DMS 273 (cell line): ENCODE data around the gene FLNA.
A peak's percentile ranks its signal among the peaks of the same experiment; 100 is the strongest.
"Not testable (repeated sequence)": the region's sequence is repeated elsewhere in the genome, so short reads cannot be mapped to it uniquely, and the experiment has no call there.

Experiments used
- DNase-seq: peaks from one replicate; lab custom pipeline; 2025; ENCODE audit not compliant: unreplicated experiment; lab: John Stamatoyannopoulos, UW

FLNA gene, protein sequence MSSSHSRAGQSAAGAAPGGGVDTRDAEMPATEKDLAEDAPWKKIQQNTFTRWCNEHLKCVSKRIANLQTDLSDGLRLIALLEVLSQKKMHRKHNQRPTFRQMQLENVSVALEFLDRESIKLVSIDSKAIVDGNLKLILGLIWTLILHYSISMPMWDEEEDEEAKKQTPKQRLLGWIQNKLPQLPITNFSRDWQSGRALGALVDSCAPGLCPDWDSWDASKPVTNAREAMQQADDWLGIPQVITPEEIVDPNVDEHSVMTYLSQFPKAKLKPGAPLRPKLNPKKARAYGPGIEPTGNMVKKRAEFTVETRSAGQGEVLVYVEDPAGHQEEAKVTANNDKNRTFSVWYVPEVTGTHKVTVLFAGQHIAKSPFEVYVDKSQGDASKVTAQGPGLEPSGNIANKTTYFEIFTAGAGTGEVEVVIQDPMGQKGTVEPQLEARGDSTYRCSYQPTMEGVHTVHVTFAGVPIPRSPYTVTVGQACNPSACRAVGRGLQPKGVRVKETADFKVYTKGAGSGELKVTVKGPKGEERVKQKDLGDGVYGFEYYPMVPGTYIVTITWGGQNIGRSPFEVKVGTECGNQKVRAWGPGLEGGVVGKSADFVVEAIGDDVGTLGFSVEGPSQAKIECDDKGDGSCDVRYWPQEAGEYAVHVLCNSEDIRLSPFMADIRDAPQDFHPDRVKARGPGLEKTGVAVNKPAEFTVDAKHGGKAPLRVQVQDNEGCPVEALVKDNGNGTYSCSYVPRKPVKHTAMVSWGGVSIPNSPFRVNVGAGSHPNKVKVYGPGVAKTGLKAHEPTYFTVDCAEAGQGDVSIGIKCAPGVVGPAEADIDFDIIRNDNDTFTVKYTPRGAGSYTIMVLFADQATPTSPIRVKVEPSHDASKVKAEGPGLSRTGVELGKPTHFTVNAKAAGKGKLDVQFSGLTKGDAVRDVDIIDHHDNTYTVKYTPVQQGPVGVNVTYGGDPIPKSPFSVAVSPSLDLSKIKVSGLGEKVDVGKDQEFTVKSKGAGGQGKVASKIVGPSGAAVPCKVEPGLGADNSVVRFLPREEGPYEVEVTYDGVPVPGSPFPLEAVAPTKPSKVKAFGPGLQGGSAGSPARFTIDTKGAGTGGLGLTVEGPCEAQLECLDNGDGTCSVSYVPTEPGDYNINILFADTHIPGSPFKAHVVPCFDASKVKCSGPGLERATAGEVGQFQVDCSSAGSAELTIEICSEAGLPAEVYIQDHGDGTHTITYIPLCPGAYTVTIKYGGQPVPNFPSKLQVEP (N-terminal part only)

DNA sequence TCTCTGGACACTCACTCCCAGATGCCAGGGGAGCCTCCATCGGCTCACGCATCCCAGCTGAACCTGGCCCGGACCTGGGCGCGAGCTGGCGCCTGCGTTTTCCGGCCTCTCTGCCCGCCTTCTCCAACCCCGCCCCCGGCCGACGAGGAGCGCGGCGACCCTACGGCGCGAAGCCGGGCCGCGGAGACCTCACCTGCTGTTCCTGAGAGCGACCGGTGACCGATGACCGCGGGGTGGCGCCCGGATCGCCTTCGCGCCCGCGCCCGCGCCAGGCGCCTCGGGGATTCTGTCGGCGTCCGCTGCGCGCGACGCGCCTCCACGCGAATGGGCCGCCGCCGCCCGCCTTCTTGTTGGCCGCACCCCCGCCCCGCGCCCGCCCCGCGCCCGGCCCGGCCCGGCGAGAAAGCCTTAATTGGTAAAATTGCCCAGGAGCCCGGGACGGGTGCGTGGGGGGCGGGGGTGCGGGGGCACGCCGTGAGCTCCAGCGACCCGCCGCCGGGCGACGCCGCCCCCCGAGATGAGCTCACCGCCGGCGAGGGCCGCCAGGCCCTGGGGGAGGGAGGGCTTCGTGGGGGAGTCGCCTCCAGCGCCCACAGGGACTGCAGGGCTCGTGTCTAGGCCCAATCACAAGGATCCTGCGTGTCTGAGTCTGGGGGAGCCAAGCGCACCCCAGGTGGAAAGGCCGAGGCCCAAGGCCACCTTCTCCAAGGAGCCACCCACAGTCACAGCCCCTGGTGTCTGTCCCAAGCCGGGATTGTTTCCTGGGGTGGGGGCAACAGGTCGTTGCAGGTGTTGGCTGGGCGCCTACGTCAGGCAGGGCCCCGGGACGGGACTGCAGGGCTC, at the start of gene FLNA:
TSS of gene FLNA (minus strand) at position 322 of the 843 bp plus-strand sequence. CDS start 3,389 bp downstream, outside the sequence.
- DNase-seq: peak; percentile 69

DNA sequence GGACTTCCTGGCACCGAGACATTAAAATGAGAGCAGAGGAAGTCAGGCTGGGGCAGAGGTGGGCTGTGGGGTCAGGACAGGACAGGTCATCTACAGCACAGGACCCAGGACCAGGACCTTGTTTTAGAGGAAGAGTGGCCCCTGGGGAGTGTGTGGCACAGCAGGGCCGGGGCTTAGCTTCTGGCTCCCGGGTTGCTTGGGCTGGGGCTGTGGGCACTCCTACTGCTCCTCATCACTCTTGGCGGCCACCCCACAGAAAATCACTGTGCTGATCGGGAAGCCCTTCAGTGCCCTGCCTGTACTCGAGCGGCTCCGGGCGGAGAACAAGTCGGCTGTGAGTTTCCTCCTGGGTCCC, 45.9 kb upstream of the FLNA start:
- DNase-seq: no peak

DNA sequence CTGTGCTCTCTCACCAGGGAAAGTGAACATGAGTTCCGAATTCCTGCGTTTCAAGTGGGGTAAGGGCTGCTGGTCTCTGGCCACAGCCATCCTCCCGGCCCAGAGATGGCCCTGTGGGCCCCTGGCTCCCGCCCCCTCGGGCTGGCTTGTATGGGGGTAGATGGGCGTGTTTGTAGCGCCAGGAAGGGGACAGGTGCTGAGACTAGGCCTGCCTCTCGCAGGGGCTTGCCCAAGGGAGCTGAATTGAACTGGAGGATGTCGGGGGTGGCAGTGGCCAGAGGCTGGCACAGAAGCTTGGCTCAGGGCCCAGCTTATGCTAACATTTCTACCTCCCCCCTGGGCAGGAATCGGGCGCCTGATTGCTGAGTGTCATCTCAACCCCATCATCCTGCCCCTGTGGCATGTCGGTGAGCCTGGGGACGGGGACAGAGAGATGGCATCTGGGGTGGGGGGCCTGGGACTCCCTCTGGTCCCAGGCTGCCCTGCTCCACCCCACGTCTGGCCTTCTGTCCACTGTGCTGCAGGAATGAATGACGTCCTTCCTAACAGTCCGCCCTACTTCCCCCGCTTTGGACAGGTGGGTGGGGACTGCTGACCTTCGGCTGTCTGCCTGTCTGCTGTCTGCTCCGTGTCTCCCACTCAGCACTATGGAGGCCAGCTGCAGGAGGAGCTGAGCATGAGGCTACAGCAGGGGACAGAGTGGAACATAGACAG, 45.4 kb upstream of the FLNA start:
- DNase-seq: no peak

DNA sequence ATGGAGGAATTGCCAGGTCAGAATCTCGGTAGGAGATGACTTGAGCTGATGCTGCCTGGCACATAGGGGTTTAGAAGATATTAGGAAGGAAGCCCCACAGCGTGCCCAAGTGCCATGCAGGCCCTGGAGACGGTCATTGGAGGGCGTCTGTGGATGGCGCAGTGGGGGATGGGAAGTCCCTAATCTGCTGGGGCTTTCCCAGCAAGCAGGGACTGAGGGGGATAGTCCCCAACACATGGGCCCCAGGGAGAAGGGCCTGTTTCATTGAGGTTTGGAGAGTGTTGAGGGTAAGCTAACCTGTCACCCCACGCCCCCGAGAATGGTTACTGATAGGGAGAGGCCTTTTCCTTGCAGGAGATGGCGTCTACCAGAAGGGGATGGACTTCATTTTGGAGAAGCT, 44.8 kb upstream of the FLNA start:
- no peak for DNase-seq

DNA sequence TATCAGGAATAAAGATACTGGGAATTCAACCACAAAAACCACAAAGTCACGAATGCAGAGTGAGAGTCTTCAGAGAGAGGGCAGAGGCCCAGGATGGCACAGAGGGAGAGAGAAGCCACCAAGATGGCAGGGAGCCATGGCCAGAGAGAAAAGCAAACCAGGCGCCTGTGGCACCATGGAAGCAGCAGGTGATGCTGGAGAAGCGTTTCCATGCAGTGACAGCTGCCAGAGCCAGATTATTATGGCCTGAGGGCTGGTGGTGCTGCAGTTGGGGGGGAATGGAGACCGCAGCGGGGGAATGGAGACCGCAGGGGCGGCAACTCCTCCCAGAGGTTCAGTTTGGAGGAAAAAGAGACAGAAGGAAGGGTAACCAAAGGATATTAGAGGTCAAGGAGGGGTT, 42.7 kb upstream of the FLNA start:
- no peak for DNase-seq

DNA sequence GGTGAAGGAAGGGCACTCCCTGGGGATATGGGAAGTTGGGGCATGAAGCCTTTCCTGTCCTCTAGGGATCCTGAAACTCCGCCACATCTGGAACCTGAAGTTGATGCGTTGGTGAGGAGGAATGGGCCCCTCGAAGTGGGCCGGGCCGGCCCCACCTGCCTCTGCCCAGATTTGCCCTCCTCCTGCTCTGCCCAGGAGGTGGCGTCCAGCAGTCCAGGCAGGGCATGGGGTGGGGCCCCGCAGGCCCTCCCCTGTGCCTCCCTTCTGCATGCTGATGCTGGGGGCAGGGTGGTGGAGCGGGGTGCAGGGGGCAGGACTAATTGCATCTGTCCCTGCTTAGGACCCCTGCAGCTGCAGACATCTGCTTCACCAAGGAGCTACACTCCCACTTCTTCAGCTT, 38.7 kb upstream of the FLNA start:
- DNase-seq: no peak

DNA sequence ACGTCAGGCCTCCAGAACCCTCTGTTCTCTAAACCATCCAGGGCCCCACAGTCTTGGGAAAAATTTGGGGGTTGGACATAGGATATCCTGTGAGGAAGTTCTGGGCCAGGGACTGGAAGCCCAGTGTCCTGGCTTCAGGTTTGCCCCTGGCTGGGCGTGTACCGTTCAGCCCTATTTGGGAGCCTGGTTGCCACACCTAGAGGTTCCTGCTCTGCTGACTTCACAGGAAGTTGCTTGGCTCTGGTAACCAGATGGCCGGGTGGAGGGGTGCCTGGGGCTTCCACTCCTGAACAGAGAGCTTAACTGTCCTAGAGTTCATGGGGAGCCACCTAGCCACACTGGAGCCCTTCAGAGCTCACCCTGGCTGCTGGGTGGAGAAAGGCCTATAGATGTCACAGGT, 38.0 kb upstream of the FLNA start:
- no peak for DNase-seq

DNA sequence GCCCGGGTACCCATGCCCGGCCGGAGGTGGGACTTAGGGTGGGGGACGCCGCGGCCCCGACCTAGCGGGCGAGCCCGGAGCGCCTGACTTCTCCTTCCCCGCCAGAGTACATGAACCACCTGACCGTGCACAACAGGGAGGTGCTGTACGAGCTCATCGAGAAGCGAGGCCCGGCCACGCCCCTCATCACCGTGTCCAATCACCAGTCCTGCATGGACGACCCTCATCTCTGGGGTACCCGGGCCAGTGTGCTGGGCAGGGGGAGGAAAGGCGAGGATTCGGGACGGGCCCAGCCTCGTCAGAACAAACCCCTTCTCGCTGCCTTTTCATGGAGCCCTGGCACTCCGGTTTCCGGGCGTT, 37.5 kb upstream of the FLNA start:
- peak; percentile 74 for DNase-seq

DNA sequence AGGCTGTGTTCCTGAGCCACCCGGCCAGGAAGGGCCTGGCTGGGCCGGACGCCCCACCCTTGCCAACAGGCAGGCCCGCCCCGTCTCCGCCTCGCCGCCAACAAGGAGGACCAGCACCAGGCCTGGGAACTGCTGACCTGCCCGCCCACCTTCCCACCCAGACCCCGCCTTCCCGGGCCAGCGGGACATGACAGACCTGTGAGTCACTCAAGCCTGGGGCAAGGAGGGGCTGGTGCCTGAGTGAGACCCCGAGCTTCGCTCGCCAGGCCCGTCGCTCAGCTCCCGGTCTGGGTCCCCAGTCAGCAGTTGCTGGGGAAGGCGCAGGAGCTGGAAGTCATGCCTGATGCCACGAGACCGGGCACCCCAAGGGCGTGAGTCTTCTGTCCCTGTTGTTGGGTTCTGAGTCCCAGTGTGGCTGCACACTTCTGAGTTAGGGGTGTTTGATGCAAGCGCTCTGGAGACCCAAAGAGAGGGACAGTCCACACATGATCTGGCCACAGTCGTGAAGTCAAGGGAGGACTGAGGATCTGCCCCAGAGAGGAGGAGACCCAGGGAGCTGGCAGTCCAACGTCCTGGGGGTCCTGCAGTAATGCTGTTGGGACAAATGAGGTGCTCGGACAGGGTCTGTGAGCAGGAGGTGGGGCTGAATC, 34.9 kb upstream of the FLNA start, which contains the start of gene DNASE1L1:
TSS of gene DNASE1L1 (minus strand) at position 33 of the 650 bp plus-strand sequence. CDS start 3,686 bp downstream, outside the sequence.
- no peak for DNase-seq

DNA sequence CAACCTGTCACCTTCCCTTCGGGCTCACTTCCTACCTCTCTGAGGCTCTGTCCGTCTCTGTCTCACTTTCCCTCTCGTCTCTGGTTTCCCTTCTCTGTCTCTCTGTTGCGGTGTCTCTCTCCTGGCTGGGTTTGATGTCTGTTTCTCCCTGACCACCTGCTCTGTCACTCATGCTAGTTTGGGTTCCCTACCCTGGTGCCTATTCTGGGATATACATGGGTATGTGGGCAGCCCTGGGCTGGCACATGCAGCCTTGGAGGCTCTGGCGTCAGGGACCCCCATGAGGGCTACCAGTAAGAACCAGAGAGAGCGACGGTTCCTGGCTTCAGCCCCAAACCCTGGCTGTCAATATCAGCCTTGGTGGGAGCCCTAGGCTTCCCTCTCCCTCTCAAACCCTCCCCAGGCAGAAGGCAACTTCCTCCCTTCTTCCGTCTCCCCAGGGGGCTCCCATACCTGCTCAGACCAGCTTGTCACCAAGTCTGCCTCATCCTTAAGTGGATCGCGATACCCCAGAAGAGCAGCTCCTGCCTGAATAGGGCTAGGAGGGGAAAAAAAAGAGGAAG, 34.3 kb upstream of the FLNA start:
- DNase-seq: no peak

DNA sequence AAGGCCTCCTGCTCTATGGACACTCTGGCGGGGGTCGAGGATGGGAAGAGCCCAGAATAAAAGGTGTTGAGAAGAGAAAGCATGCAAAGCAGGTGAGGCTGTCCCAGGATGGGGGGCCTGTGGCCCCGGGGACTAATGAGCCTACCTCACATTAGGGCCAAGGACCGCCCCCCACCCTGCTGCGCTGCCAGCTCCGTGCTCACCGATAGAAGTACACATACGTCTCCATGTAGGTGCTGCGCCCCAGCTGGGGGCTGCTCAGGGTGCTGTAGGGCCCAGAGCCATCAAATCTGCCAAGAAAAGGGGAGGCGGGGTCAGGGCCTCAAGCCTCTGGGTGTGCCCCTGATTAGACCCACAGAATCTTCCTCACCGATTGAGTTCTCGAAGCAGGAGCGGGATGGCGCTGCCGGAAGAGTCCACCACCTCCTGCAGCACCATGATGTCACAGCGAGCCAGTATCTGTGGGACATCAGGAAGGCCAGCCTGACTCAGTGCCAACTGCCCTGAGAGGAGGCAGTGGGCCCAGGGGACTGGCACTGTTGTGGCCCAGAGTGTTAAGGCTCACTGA, 30.3 kb upstream of the FLNA start:
- DNase-seq: no peak

DNA sequence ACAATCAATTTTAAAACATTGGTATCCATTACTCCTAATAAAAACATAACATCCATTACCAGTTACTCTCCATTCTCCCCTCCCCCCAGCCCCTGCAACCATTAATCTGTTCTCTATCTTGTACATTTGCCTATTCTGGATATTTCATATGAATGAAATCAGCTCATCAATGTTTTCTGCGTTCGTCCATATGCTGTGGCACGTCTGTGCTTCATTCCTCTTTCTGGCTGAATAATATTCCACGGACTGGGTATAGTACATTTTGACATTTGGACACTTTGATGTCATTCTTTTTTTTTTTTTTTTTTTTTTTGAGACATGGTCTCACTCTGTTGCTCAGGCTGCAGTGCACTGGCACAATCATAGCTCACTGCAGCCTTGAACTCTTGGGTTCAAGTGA, 29.4 kb upstream of the FLNA start:
- DNase-seq: no peak

DNA sequence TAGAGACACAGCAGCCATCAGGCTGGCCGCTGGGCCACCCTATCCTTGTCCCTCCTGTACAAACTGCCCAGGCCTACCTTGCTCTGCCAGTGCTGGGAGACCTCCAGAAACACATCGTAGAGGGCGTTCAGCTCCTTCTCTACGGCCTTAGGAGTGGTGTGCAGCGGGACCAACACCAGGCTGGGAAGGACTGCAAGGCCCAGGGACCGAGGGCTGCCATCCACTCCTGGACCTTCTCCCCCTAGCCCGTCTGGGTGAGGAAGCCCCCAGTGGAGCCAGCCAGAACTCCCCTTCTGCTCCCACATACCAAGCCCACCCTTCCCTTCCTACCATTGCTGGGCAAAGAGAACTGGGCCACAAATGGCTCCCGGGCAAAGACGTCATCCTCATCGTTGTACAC, 28.8 kb upstream of the FLNA start:
- no peak for DNase-seq

DNA sequence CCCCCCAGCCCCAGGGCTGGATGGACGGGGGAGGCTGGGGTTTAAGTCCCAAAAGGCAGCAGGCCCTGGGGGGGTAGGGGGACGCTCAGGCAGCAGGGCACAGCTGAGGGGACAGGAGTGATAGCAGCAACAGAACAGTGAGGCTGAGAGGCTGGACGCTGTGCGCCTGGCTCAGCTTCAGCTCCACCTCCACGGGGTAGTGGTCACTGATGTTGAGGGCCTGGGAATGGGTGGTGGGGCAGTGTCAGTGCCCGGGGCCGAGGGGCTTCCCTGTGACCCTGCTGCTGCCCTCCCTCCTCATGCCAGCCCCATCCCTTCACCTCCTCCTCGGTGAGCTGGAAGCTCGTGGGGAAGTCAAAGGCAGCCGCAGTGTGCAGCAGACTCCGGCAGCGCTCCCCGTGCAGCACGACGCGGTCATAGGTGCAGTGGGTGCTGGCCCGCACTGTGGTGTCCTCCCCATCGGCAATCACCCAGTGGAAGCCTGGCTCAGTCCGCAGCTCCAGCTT, 28.2 kb upstream of the FLNA start:
- DNase-seq: no peak

DNA sequence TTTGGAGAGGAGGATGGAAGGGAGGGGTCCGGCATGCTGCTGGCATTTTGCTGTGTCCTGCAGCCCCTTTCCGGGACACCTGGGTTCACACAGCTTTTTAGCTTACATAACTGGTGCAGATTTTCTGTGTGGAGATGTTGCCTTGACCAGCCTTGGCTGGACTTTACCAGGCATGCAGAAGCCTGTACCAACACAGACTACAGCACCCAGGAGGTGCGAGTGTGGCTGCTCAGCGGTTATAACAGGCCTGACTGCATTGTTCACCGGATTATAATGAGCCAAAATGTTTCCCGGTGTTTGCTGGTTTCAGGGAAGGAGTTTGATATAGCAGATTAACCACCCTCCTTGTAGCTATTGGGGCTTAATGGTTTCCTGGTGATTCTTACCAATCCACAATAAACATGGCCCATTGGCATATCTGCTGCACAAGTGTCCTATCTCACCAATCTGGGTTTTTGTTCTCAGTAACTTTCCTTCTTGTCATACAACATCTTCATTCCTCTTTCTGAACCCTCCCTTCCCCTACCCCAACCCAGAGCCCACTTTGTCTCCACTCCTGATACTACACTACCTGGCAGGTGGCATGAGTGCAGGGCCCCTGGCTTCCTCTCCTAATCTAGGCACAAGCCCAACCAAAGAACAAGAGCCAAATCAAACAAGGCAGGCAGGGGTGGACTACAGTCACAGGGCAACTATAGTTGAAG, 27.6 kb upstream of the FLNA start:
- peak; percentile 68 for DNase-seq

DNA sequence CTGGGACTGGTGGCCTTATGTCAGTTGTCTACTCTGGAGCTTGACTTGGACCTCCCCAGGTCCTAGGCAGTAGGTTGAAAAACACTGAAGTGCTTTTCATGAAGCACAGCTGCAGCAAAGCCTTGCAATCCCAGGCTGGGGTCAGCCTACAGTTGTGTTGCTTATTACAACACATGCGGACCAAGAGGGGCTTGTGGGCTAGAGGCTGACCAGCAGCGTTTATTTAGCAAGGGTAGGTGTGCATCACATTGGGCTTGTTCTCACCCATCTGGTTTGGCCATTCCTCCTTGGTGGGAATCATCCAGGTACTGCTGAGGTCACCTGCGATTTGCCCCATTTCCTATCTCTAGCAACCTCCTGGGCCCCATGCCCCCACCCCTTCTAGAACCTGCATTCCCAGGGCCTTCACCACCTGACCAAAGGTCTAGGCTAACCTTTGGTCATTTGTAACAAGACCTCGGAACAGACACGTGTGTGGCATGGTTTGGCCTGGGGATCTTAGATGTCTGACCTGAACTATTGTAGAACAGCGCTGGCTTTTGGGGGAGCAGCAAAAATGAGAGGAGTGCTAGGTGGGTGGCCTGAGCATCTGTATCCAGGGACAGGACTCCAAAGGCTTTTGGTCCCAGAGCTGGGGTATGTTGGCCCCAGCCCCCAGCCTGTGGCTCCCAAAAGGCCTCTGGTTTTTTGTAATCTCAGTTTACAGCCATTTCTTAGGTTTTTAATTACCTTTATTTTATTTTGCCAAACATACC, 26.8 kb upstream of the FLNA start:
- DNase-seq: peak; percentile 89

DNA sequence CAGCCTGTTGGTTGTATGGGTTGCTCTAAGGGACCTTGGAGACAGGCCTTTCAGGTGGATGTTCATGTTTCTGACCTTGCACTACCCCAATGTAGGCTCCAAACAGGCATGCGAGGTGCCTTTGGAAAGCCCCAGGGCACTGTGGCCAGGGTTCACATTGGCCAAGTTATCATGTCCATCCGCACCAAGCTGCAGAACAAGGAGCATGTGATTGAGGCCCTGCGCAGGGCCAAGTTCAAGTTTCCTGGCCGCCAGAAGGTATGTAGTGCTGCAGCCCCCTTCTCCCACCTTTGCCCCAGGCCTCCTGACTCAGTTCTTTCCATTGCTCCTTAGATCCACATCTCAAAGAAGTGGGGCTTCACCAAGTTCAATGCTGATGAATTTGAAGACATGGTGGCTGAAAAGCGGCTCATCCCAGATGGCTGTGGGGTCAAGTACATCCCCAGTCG, 26.0 kb upstream of the FLNA start:
- not testable (repeated sequence) for DNase-seq
